Esophagus (tissue), 2 donors: ENCODE measurements around the gene MGAT5B. TPM values are rescaled to one million over a fixed set of nuclear protein-coding genes. Genes with fewer than 3 reads are reported as not detected.

Experiments
- H3K27ac ChIP-seq, 2 donors: one replicate each; pipeline ENCODE4 v1.5.1; 2013; ENCODE audit warnings: low read depth in 2 of 2, mild to moderate bottlenecking in 2 of 2, inconsistent platforms in 1 of 2, low read length in 1 of 2, moderate library complexity in 1 of 2
- H3K27me3 ChIP-seq, 2 donors: one replicate each; pipeline ENCODE4 v1.6.1; 2013; ENCODE audit warnings: low read length in 2 of 2, control low read depth in 1 of 2, mild to moderate bottlenecking in 1 of 2; ENCODE audit not compliant: insufficient read depth in 2 of 2, control insufficient read depth in 1 of 2
- H3K36me3 ChIP-seq, 2 donors: one replicate each; pipeline ENCODE4 v1.6.1; 2013; ENCODE audit warnings: low read length in 1 of 2; ENCODE audit not compliant: control insufficient read depth in 2 of 2, insufficient read depth in 2 of 2
- H3K4me1 ChIP-seq, 2 donors: one replicate each; pipeline ENCODE4 v1.6.1; 2013; ENCODE audit warnings: low read length in 1 of 2; ENCODE audit not compliant: control insufficient read depth in 2 of 2, insufficient read depth in 2 of 2
- H3K4me3 ChIP-seq, 2 donors: one replicate each; pipeline ENCODE4 v1.5.1; 2013; ENCODE audit warnings: low read length in 2 of 2, mild to moderate bottlenecking in 2 of 2, low read depth in 1 of 2, moderate library complexity in 1 of 2
- H3K9me3 ChIP-seq, 2 donors: one replicate each; pipeline ENCODE4 v1.6.1; 2013; ENCODE audit warnings: mild to moderate bottlenecking in 2 of 2, low read depth in 1 of 2, low read length in 1 of 2, moderate library complexity in 1 of 2; ENCODE audit not compliant: control insufficient read depth in 2 of 2, insufficient read depth in 1 of 2
- WGBS, 2 donors: extraction: QIAGEN DNeasy Blood & Tissue Kit; methylation state at CpG; one replicate each; pipeline ENCODE4 v1.1.7; 2013; 5-methylcytosine and 5-hydroxymethylcytosine counted together
- polyA plus RNA-seq, 2 donors: library from polyadenylated mRNA; stranded (reverse); fragments of 200-250 nt; gene quantifications; one replicate each; pipeline ENCODE4 v1.2.3, GENCODE V29; 2013
- donor health status: healthy with polysubstance abuse.
- donor health status: Bipolar disorder and iron deficiency.

Gene MGAT5B
- polyA plus RNA-seq, 2 donors, result 0.18 to 0.24 TPM

DNA sequence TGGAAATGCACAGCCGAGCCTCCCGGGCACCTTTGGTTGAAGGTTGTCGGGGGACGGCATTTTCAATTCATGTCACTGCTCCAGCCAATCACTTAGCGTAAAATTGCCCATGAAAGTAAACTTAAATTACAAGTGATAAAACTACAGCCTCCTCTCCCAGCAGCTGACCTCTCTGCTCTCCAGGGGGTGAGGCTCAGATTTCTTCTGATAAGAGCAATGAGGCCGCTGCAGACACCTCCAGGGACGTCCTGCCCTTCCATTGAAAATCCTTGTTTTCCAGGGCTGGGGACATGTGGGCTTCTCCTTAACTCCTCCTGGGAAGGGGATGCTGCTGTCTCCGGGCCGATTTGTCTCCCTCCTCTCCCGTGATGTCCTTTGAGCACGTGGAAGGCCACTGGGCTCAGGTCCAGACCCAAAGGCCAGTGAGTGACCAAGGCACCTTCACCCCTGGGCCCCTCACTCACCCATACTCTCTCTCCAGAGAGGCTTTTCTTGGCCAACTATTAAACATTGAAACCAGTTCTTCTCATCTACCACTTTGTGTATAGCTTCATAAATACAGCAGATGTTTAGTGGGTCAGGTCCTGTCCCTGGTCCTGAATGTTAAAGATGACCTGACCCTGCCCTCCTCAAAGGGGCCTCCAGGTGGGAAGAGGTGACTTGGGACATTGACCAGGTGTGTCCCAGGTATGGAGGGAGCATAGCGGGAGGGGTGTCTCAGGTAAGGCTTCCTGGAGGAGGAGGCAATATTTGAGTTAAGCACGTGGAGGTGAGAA lies 52.3 kb downstream of the MGAT5B start:
- Histone ChIP-seq H3K36me3 (no peaks in the 10 kb centered on the region), H3K27me3 (no peaks in the 10 kb centered on the region), H3K4me3 (no peak overlapping the region), H3K27ac (no peak overlapping the region), H3K4me1 (no peaks in the 10 kb centered on the region), H3K9me3 (no peaks in the 10 kb centered on the region)
- WGBS, 2 donors, result 58 to 59% methylated on average over 13 of the region's 13 CpGs

DNA sequence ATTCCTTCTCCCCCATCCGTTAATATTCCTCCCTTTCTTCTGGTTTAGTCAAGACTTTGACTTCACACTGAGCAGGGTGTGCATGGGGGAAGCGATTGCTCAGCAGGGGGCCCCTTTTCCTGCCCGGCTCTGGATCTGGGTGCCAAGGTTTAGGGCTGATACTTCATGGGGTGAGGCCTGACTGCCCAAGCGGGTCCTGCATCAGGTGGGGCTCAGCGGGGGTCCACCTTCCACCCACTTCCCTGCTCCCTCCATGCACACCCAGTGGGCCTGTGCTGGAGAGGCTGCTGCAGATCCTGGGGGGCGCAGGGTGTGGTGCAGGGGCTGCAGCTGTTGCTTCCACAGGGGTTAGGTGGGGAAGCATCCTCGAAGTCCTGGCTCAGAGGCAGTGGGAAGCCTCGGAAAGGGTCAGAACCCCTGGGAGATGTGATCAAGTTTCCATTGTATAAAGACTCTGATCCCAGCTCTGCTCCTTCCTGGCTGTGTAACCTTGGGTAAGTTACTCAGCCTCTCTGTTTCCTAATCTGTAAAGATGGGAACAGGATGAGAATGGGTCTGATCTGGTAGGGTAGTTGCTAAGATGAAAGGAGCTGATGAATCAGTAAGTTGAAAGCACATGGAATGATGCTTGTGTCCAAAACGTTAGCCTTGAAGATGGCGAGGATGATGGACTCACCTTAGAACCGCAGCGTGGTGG lies 53.3 kb downstream of the MGAT5B start:
- H3K4me1 ChIP-seq, result no peaks in the 10 kb centered on the region
- 75% methylated on average over 12 of the region's 12 CpGs for WGBS, 2 donors
- H3K9me3 ChIP-seq, result no peaks in the 10 kb centered on the region
- no peaks in the 10 kb centered on the region for H3K36me3 ChIP-seq
- H3K27me3 ChIP-seq, result no peaks in the 10 kb centered on the region
- H3K4me3 ChIP-seq, result no peak overlapping the region
- H3K27ac ChIP-seq, result no peak overlapping the region

DNA sequence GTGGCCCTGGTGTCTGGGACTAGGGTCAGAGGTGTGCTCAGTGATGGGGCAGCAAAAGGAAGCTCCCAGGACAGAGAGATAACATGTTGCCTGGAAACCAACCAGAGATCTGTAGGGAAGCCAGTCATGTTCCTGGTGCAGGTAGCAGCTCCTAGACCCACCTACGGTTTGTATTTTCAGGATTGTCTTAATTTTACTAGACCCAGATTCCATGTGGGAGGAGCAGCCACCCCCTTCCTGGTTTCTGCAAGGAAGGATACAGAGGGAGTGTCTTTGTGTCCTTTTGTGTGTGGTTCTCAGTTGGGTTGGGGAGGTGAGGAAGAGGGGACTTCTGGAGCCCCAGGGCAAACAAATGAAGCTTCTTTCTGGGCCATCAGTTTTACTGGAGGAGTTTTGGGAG lies 53.9 kb downstream of the MGAT5B start:
- H3K9me3 ChIP-seq, result no peaks in the 10 kb centered on the region
- 26 to 39% methylated on average over 1 of the region's 1 CpG for WGBS, 2 donors
- no peak overlapping the region for H3K4me3 ChIP-seq
- no peaks in the 10 kb centered on the region for H3K36me3 ChIP-seq
- no peaks in the 10 kb centered on the region for H3K4me1 ChIP-seq
- no peak overlapping the region for H3K27ac ChIP-seq
- no peaks in the 10 kb centered on the region for H3K27me3 ChIP-seq

DNA sequence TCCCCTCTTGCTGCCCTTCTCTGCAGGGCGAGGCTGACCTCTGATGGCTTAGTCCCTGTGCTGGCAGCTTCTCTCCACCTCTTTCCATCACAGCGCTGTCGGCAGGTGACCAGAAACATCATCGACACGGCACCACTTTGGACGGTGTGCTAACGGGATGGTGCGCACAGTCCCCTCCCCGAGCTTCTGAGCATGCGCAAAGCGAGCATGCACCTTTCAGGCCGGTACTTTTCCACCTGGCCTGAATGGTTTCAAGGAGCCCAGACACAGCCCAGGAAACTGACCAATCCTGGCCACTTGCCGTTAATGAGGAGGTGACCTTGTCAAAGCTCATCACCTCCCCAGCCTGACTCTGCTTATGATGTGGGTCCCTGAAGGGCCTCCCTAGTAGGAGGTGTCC lies 54.8 kb downstream of the MGAT5B start:
- 76 to 78% methylated on average over 13 of the region's 13 CpGs for WGBS, 2 donors
- no peaks in the 10 kb centered on the region for H3K36me3 ChIP-seq
- no peaks in the 10 kb centered on the region for H3K9me3 ChIP-seq
- H3K4me3 ChIP-seq, result no peak overlapping the region
- no peaks in the 10 kb centered on the region for H3K27me3 ChIP-seq
- no peaks in the 10 kb centered on the region for H3K4me1 ChIP-seq
- no peak overlapping the region for H3K27ac ChIP-seq

DNA sequence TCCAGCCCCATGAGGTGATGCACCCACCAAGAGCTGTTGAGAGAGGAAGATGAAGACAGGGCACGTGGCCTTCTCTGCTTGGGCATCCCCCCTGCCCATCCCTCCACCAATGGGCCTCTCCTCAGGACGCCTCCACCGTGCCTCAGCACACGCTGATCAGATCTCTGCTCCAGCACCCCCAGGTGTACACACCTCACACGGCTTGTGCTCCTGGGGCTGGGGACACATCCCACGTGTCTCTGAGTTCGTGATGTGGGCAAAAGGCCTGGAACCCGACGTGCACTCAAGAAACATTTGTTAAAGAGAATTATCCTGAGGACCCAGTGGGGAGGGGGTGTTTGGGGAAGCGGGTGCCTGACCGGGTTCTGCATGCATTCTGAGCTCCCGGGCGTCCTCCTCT lies 55.3 kb downstream of the MGAT5B start:
- Histone ChIP-seq H3K4me3 (no peak overlapping the region), H3K27me3 (no peaks in the 10 kb centered on the region), H3K27ac (no peak overlapping the region), H3K36me3 (no peaks in the 10 kb centered on the region), H3K9me3 (no peaks in the 10 kb centered on the region), H3K4me1 (no peaks in the 10 kb centered on the region)
- 75 to 78% methylated on average over 13 of the region's 13 CpGs for WGBS, 2 donors

DNA sequence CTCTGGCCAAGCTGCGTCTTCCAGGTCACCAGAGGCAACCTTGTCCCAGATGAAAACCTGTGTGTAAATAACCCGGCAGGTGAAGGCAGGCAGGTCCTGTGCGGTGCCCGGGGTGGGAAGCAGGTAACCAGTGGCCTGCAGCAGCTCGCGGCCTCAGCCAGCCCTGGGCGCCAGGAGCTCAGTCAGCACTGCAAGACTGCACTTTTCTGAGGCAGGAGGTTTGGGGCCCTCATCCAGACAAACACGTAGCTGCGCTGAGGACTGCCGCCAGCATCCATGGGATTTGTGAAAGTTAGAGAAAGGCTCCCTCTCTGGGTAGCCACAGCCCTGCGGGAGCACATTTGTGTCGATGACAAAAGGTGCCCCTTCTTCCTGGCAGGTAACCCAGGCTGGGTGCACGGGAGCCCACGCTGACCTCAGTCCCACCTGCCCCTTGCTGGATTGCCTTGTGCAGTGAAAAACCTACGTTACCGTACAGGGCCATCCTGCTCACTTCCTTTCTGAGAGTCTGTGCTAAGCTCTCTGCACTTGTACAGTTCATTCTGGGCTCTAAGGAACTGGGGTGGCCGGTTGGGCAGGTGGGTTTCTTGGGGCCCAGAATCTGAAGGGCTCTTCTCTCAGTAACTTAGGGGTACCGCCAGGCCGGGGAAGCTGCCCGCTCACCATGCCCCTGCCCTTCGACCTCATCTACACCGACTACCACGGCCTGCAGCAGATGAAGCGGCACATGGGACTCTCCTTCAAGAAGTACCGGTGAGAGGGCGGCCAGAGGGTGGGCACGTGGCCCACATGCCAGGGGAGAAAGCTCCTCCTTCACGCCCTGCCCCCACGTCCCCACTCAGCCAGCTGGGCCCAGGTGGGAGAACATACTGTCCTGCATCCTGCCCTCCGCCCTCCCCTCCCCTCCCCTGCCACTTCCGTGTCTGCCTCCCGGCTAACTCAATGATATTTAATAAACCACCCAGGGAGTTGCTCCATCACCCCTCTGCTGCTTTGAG lies 56.4 kb downstream of the MGAT5B start:
- Histone ChIP-seq H3K27ac (no peak overlapping the region), H3K36me3 (no peaks in the 10 kb centered on the region), H3K27me3 (no peaks in the 10 kb centered on the region), H3K9me3 (no peaks in the 10 kb centered on the region), H3K4me3 (no peak overlapping the region), H3K4me1 (no peaks in the 10 kb centered on the region)
- WGBS, 2 donors, result 68 to 73% methylated on average over 29 to 30 of the region's 32 CpGs

DNA sequence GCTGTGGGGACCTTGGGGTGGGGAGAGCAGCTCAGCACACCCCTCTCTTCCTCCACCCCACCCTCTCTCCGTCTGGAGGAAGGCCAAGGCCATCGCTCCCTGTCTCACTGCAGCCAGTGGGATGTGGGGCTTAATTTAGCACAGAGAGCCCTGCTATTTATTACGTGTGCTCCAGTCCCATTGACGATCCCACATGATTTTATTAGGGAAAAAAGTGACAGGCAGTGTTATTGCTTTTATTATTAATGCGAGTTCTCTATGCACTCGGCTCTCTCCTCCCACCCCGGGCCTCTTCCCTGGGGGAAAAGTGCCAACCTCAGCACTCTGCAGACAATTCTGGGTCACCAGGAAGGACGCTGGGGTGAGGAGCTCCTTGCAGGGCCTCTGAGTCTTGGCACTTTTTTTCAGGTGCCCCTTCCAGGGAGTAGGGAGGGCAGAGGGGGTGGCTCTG lies 57.3 kb downstream of the MGAT5B start:
- WGBS, 2 donors, result 17 to 22% methylated on average over 8 of the region's 8 CpGs
- Histone ChIP-seq H3K9me3 (no peaks in the 10 kb centered on the region), H3K27ac (no peak overlapping the region), H3K36me3 (no peaks in the 10 kb centered on the region), H3K4me1 (no peaks in the 10 kb centered on the region), H3K4me3 (no peak overlapping the region), H3K27me3 (no peaks in the 10 kb centered on the region)

DNA sequence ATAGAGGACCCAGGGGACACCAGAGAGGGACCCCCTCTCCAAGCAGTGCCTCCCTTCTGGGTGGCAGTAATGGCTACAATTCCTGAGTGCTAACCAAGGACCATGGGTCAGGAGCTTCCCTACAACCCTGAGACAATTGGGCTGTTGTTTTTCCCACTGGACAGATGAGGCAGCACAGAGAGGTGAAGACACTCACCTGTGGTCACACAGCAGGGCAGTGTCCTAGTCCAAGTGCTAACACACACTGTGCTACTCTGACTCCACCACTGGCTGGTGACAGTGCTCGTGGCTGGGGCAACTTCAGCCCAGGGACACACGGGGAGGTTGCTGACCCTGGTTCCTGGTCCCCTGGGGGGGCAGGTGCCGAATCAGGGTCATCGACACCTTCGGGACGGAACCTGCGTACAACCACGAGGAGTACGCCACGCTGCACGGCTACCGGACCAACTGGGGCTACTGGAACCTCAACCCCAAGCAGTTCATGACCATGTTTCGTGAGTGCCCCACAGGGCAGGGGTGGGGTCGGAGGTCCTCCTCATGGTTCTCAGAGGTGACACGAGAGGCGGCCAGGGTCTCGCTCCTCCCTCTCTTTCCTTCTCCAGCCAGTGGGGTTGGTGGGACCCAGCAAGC lies 58.1 kb downstream of the MGAT5B start:
- Histone ChIP-seq H3K27ac (no peak overlapping the region), H3K4me3 (no peak overlapping the region), H3K27me3 (no peaks in the 10 kb centered on the region), H3K9me3 (no peaks in the 10 kb centered on the region), H3K36me3 (no peaks in the 10 kb centered on the region), H3K4me1 (no peaks in the 10 kb centered on the region)
- WGBS, 2 donors, result 85 to 90% methylated on average over 16 to 17 of the region's 17 CpGs

DNA sequence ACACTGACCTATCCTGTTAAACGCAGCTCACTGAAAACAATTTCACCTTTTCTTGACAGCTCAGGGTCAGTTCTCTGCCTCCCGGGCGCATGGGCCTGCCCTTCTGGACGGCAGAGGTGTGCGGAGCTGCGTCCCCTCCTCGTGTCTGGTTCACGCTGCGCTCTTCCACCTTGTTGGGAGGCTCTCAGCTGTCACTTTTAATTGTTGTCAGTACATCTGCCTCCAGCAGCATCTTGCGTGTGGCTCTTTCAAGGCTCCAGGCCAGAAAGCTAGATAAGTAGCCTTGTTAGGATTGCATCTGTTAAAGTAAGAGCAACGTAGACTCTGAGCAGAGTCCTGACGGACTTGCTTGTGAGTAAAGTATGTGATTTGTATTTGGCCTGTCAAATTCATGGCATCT lies 59.4 kb downstream of the MGAT5B start:
- 82 to 86% methylated on average over 12 of the region's 12 CpGs for WGBS, 2 donors

More for the DNA sequence above, 59.4 kb downstream of the MGAT5B start:
- Histone ChIP-seq H3K9me3 (no peaks in the 10 kb centered on the region), H3K27ac (no peak overlapping the region), H3K4me3 (no peak overlapping the region), H3K36me3 (no peaks in the 10 kb centered on the region), H3K4me1 (no peaks in the 10 kb centered on the region), H3K27me3 (no peaks in the 10 kb centered on the region)
